HEK293 (cell line): Measurements from ENCODE around the gene POU5F1.
A peak's percentile ranks its signal among the peaks of the same experiment; 100 is the strongest.

ENCODE experiments used
- GLIS1 ChIP-seq: fragments of 450-650 bp; formaldehyde crosslinking; IDR thresholded peaks from 2 replicates; pipeline ENCODE4 v1.5.1; 2016; ENCODE audit warnings: missing biosample characterization, missing genetic modification characterization
- GLIS2 ChIP-seq: fragments of 450-650 bp; formaldehyde crosslinking; IDR thresholded peaks from 2 replicates; pipeline ENCODE4 v1.5.1; 2016; ENCODE audit warnings: missing biosample characterization, missing genetic modification characterization
- RBAK ChIP-seq: fragments of 450-650 bp; formaldehyde crosslinking; IDR thresholded peaks from 2 replicates; pipeline ENCODE4 v1.5.1; 2016; ENCODE audit warnings: missing biosample characterization, missing genetic modification characterization
- SP7 ChIP-seq: fragments of 450-650 bp; formaldehyde crosslinking; IDR thresholded peaks from 2 replicates; pipeline ENCODE4 v1.5.1; 2016; ENCODE audit warnings: missing biosample characterization, missing genetic modification characterization
- ZBTB11 ChIP-seq: fragments of 450-650 bp; formaldehyde crosslinking; conservative IDR thresholded peaks from 2 replicates; pipeline ENCODE4 v1.5.1; 2016; ENCODE audit warnings: low read depth, missing biosample characterization, missing genetic modification characterization
- ZNF561 ChIP-seq: fragments of 450-650 bp; IDR thresholded peaks from 2 replicates; pipeline ENCODE4 v1.5.1; 2018; ENCODE audit warnings: missing biosample characterization, missing genetic modification characterization, borderline replicate concordance
- ZNF791 ChIP-seq: fragments of 450-650 bp; formaldehyde crosslinking; IDR thresholded peaks from 2 replicates; pipeline ENCODE4 v1.5.1; 2016; ENCODE audit warnings: missing biosample characterization, missing genetic modification characterization
- ZNF830 ChIP-seq: fragments of 450-650 bp; IDR thresholded peaks from 2 replicates; pipeline ENCODE4 v1.5.0; 2018; ENCODE audit warnings: missing biosample characterization, missing genetic modification characterization, low read depth, mild to moderate bottlenecking, moderate library complexity
- ZNF837 ChIP-seq: fragments of 450-650 bp; formaldehyde crosslinking; IDR thresholded peaks from 2 replicates; pipeline ENCODE4 v1.5.1; 2016; ENCODE audit warnings: missing biosample characterization, missing genetic modification characterization
- ZSCAN23 ChIP-seq: fragments of 450-650 bp; formaldehyde crosslinking; IDR thresholded peaks from 2 replicates; pipeline ENCODE4 v1.5.1; 2016; ENCODE audit warnings: missing biosample characterization, missing genetic modification characterization
- TF ChIP-seq, protein P1 (sequence below): fragments of 450-650 bp; formaldehyde crosslinking; IDR thresholded peaks from 2 replicates; pipeline ENCODE4 v1.5.1; 2016; ENCODE audit warnings: missing biosample characterization, missing genetic modification characterization
- TF ChIP-seq, protein P2 (sequence below): fragments of 450-650 bp; formaldehyde crosslinking; IDR thresholded peaks from 2 replicates; pipeline ENCODE4 v1.5.1; 2016; ENCODE audit warnings: missing biosample characterization, missing genetic modification characterization
- TF ChIP-seq, protein P3 (sequence below): fragments of 450-650 bp; formaldehyde crosslinking; IDR thresholded peaks from 2 replicates; pipeline ENCODE4 v1.5.1; 2016; ENCODE audit warnings: missing biosample characterization, missing genetic modification characterization, borderline replicate concordance

The POU5F1 gene

GRCh38 chr6:31197559-31198305 is 27.2 kb upstream of the POU5F1 start (continued):
- TF ChIP-seq ZBTB11 (tag by site-specific recombination) (peak; percentile 57; the same call in 1 of the 2 replicates), ZNF830 (tag by site-specific recombination) (no peak), ZSCAN23 (peak; percentile 26; the same call in 1 of the 2 replicates), RBAK (tag by site-specific recombination) (no peak), ZNF837 (tag by site-specific recombination) (no peak), GLIS2 (tag by site-specific recombination) (0 out of 2 replicates have a peak, but pooled peaks have one; percentile 24), SP7 (peak; percentile 78), ZNF791 (tag by site-specific recombination) (no peak), GLIS1 (tag by site-specific recombination) (peak; percentile 19; the same call in 1 of the 2 replicates), ZNF561 (tag by site-specific recombination) (no peak; the same call in 1 of the 2 replicates)
- TF ChIP-seq, protein P1, sequence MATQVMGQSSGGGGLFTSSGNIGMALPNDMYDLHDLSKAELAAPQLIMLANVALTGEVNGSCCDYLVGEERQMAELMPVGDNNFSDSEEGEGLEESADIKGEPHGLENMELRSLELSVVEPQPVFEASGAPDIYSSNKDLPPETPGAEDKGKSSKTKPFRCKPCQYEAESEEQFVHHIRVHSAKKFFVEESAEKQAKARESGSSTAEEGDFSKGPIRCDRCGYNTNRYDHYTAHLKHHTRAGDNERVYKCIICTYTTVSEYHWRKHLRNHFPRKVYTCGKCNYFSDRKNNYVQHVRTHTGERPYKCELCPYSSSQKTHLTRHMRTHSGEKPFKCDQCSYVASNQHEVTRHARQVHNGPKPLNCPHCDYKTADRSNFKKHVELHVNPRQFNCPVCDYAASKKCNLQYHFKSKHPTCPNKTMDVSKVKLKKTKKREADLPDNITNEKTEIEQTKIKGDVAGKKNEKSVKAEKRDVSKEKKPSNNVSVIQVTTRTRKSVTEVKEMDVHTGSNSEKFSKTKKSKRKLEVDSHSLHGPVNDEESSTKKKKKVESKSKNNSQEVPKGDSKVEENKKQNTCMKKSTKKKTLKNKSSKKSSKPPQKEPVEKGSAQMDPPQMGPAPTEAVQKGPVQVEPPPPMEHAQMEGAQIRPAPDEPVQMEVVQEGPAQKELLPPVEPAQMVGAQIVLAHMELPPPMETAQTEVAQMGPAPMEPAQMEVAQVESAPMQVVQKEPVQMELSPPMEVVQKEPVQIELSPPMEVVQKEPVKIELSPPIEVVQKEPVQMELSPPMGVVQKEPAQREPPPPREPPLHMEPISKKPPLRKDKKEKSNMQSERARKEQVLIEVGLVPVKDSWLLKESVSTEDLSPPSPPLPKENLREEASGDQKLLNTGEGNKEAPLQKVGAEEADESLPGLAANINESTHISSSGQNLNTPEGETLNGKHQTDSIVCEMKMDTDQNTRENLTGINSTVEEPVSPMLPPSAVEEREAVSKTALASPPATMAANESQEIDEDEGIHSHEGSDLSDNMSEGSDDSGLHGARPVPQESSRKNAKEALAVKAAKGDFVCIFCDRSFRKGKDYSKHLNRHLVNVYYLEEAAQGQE (tag by site-specific recombination): no peak
- TF ChIP-seq, protein P2, sequence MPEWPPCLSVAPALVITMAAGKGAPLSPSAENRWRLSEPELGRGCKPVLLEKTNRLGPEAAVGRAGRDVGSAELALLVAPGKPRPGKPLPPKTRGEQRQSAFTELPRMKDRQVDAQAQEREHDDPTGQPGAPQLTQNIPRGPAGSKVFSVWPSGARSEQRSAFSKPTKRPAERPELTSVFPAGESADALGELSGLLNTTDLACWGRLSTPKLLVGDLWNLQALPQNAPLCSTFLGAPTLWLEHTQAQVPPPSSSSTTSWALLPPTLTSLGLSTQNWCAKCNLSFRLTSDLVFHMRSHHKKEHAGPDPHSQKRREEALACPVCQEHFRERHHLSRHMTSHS (tag by site-specific recombination): no peak
- TF ChIP-seq, protein P3, sequence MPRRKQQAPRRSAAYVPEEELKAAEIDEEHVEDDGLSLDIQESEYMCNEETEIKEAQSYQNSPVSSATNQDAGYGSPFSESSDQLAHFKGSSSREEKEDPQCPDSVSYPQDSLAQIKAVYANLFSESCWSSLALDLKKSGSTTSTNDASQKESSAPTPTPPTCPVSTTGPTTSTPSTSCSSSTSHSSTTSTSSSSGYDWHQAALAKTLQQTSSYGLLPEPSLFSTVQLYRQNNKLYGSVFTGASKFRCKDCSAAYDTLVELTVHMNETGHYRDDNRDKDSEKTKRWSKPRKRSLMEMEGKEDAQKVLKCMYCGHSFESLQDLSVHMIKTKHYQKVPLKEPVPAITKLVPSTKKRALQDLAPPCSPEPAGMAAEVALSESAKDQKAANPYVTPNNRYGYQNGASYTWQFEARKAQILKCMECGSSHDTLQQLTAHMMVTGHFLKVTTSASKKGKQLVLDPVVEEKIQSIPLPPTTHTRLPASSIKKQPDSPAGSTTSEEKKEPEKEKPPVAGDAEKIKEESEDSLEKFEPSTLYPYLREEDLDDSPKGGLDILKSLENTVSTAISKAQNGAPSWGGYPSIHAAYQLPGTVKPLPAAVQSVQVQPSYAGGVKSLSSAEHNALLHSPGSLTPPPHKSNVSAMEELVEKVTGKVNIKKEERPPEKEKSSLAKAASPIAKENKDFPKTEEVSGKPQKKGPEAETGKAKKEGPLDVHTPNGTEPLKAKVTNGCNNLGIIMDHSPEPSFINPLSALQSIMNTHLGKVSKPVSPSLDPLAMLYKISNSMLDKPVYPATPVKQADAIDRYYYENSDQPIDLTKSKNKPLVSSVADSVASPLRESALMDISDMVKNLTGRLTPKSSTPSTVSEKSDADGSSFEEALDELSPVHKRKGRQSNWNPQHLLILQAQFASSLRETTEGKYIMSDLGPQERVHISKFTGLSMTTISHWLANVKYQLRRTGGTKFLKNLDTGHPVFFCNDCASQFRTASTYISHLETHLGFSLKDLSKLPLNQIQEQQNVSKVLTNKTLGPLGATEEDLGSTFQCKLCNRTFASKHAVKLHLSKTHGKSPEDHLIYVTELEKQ: no peak
